Amniotic epithelial cell (primary cell): ENCODE measurements around the gene CENPU.
"Not testable (repeated sequence)": the region's sequence is repeated elsewhere in the genome, so short reads cannot be mapped to it uniquely, and the experiment has no call there.

Experiments
- DNase-seq: peaks from one replicate; pipeline ENCODE4 v3.0.0-alpha.2; 2010; ENCODE audit warnings: low read depth

The CENPU gene

DNA sequence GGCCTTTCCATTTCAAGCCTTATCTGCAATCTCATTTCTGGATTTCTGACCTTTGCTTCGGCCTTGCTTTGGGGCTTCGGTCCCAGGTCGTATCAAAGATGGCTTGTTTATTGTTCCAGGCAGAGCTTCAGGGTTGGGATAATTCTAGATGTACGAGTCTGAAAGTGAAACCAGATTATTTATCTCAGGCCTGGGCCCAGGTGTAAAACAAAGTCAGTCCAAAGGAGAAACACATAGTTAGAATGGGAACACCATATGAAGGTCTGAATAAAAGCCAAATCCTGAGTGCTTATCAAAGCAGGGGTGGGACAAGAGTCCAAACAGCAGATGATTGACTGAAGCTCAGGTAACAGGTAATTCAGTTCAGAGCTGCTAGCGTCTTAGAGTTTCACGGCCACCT, 67.2 kb downstream of the CENPU start:
- no peak for DNase-seq

GRCh38 chr4:184664445-184665210, 69.3 kb downstream of the CENPU start:
- peak; percentile 56 for DNase-seq

DNA sequence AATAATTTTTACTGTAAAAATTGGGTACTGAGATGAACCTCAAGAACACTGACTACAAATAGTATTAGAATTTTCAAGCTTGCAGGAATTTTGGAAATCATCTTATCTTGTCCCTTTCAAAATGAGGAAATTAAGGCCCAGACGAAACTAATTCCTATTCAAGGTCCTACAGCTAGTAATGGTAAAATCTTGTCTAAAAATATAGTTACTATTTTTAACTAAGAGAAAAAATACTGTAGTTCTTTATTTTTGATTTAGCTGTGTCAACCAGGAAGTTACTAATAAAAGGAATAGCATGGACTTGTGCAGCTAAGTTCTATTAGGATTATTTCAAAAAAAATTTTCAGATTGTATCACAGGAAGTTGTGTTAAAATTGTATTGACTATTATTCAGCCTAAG, 71.7 kb downstream of the CENPU start:
- no peak for DNase-seq

- no peak for DNase-seq
Measured at GRCh38 chr4:184660978-184661377, 72.9 kb downstream of the CENPU start.

DNA sequence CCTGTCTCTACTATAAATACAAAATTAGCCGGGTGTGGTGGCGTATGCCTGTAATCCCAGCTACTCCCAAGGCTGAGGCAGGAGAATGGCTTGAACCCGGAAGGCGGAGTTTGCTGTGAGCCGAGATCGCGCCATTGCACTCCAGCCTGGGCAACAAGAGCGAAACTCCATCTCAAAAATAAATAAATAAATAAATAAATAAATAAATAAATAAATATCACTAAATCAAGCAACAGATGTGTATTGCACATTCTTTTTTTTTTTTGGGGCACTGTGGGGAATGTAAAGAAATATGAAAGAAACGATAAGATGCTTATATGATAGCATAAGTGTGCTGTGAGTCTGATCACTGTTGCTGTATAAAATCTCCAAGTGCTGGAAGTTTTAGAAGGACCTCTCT, 76.1 kb downstream of the CENPU start:
- DNase-seq, result not testable (repeated sequence)

DNA sequence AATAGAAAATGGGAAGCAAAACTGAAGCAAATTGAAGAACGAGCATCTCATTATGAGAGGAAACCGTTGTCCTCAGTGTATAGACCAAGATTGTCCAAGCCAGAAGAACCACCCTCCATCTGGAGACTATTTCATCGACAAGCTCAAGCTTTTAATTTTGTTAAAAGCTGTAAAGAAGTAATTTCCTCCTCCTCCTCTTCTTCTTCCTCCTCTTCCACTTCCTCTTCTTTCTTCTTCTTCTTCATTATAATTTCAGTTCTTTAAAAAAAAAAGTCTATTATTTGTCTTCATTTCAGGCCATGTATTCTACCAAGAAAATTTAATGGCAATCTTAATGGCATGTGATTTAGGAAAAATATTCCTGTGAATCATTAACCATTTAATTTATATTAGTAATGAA, 76.8 kb downstream of the CENPU start:
- no peak for DNase-seq

DNA sequence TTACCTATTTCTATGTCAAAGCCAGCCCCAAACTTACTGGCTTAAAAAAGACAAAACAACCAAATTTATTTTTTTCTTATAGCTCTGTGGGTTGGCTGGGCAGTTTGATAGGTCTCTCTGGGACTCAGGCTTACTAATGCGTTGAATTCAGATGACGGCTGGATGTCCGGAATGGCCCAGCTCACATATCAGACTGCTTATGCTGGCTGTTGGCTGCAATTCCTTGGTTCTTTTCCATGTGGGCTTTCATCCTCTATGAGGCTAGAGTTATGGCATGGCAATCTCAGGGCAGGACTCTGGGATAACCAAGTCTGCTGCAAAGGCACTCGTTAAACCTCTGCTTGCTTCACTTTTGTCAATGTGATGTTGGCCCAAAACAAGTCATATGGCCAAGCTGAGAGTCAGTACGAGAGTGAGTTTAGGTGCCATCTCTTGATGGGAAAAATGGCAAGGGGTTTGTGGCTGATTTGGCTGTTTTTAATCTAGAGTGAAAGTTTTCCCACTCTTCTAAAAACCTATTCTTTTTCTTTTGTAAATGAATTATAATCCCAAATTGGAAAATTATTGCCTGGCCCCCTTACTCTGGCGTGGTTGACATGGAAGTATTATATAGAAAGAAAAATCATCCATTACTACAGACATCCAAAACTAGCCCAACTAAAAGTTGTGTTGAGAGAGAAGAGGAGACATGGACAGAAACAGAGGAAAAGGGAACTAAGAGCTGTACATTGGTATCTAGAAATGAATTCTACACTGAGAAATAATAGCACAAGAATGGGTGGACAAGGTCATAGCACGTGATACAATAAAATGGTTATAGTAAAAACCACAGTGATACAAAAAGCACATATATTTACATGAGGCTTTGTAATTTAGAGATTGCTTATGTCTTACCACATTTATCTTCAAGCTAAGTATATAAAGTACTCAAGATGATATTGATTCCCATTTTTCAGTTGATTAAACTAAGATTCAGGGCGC, 77.7 kb downstream of the CENPU start:
- DNase-seq, result no peak

GRCh38 chr4:184653650-184654049, 80.2 kb downstream of the CENPU start:
- no peak for DNase-seq

DNA sequence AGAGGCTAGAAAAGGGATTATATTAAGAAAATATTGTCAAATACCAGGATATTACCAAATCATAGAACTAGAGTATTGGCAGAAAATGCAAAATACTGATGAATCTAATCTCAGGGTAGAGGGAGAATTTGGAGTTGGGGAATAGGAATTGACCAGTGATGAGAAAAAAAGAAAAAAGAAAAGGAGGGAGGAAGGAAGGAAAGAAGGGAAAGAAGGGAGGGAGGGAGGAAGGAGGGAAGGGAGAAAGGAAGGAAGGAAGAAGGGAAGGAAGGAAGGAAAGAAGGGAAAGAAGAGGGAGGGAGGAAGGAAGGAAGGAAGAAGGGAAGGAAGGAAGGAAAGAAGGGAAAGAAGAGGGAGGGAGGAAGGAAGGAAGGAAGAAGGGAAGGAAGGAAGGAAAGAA, 81.2 kb downstream of the CENPU start:
- not testable (repeated sequence) for DNase-seq

- DNase-seq, result no peak
Measured at GRCh38 chr4:184651899-184652298, 82.0 kb downstream of the CENPU start.

DNA sequence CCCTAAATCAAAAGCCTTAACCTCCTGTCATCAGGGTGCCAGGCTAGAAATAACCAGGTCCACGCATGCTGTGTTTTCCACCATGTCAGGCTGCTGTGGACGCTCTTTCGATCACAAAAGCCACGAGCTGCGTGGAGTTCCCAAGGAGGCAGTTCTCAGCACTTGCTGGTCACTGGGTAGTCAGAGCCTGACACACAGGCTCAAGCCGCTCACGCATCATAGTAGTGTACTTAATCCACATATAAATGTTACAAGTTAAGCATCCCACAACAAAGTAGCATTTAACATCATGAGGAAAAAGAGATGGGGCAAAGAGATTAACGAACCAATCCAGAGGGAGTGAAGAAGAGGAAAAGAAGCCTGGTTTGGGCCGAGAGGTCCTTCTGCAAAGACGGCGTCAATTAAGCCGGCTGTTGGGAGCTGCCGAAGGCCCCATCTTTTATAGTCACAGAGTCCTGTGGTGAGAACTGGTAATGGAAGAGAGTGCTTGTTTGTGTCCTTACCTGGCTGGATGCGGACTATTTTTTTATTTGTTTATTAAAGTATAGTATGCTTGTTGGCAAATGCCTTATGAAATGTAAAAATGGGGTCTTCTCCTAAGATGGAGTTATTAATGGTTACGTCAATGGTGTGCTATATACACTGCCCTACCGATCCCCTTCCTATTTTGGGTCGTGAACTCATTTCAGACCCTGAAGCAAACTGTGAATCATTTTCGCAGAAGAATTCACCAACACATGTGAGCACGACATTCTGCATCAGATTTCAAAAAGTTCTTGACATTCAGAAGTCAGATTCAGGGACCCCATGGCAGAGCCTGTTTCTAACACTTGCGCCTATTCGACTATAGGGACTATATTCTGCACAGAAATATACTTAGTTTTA, 83.7 kb downstream of the CENPU start:
- DNase-seq, result peak; percentile 44

DNA sequence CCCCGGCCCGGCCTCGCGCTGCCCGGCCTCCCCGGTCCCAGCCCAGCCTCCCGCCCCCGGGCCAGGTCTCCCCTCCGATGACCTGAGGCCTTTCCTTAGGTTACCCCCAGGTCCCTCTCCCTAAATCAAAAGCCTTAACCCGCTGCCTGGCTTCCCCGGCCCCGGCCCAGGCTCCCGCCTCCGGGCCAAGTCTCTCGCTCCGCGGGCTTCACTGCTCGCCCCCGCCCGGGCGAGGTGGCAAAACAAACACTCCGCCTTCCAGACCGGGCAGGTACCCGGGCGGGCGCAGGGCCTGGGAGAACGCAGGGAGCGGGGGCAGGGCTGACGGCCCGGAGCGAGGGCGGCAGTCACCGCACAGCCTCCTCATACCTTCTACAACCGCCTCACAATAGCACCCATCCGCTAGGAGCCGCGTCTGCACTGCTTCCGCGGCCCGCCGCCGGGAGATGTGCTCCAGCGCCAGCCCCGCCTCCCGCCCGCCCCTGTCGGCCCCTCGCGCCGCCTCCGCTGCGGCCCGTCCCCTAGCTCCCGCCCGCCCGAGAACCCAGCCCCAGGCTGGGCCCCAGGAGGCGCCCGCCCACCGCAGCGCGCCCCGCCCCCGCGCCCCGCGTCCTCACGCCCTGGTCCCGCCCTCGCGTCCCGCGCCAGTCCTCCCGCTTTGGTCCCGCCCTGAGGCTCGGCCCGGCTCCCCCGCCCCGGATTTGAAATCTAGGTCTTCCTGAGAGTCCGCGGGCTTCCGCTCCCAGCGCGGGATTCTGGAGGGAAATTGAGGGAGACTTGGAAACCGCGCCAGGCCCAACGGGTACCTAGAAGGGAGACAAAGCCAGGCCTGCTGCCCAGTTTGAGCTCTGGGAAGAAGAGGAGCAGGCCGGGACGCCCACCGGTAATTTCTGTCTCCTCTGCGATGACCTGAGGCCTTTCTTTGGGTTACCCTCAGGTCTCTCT, 84.6 kb downstream of the CENPU start, which contains the start of the genes CASP3 and PRIMPOL:
CASP3 (minus strand) TSS at position 422 of the 945 bp plus-strand sequence. CDS start 10,994 bp downstream, outside the sequence.
PRIMPOL (plus strand) TSS at position 713 of the 945 bp plus-strand sequence. CDS start 7,403 bp downstream, outside the sequence.
- peak; percentile 91 for DNase-seq

- DNase-seq, result peak; percentile 38
Measured at GRCh38 chr4:184648313-184649025, 85.4 kb downstream of the CENPU start.

DNA sequence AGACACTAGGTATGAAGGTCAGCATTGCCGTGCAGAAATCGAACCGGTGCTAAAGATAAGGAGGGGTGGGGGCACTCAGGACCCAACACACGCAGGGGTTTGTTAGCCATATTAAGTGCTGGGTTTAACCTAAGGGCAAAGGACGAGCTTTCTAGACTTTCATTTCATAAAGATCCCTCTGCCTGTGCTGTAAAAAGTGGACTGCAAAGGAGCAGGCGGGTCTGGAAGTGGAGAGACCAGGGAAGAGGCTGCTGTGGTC, 85.9 kb downstream of the CENPU start:
- DNase-seq, result no peak

- peak; percentile 56 for DNase-seq
Measured at GRCh38 chr4:184647266-184648053, 86.4 kb downstream of the CENPU start.

DNA sequence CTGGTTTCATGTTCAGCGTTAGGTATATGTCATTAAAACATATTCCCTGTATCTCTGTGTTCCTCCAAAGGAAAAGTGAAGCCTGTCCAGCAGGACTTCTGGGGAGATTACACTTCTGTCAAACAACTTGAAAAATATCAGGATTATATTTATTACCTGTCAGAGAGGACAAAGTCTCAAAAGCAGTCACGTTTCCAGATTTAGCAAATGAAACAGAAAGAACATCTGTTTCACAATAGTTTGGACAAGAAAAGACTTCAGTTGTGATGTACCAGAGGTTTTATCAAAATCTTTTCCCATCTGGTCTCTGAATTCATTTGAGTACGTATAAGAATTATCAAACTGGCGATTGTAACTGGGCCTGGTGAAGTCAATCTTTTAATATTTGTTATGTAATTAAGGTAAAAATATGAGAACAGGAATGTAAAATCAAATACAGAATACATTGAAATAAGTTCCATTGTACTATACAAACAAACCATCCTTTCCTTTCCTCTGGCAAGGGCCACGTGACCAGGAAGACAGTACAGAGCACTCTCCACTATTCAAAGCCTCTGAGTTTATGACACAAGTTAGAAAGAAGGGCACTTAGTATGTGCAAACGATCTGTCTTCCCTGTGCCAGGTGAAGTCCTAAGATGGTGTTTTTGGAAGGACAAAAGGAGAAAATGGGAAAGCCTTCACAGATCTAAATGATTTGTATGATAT, 87.8 kb downstream of the CENPU start:
- peak; percentile 37 for DNase-seq

DNA sequence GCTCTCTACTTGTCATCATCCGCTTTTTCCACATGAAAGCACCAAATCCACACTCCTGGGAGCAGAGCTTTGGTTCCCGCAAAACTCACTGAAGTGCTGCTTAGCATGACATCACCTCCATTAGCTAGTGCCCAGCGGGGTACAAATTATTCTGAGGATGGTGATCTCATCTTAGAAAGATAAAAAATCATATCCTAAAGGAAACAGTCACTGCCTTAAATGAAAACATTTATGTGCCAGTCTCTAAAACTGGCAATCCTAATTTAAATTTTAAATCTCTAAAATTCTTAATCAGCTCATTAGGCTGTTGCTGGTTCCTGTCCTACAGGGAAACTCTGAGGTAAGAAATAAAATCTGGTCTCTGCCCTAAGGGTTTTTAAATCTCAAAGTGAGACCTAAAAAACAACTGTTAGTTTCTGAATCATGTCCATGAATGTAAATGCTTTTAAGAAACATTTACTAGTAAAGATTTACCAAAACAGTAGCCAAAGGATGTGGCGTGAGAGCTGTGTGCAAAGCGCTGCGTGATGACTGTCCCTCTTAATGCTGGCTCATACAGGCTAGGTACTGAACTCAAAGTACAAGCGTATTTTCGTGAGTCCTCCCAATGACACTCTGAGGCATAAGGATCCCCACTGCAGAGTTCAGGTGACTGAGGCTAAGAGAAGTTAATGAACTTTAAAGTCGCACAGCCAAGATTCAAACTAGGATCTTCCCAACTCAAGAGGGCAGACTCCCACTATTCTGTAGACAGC, 89.2 kb downstream of the CENPU start:
- DNase-seq, result peak; percentile 44
